ENCODE measurements around the gene ALOX12B. TPM values are rescaled to one million over a fixed set of nuclear protein-coding genes. Genes with fewer than 3 reads are reported as not detected.

ALOX12B gene
- total and polyA plus RNA-seq, 2 donors (not counting 1 experiment from before 2014, with no cell fraction given) = 0.57 to 0.69 TPM

- Mint-ChIP-seq H3K4me3 (peak overlapping the region; percentile 68), H3K9me3 (ENCODE audit: insufficient read depth) (no peaks in the 10 kb centered on the region), H3K4me1 (peaks cover 10% of the 10 kb centered on the region), H3K27me3 (peaks cover 36% of the 10 kb centered on the region), H3K27ac (peak overlapping the region; percentile 53)
- H3K9ac ChIP-seq (ENCODE audit: low read length) = peak overlapping the region; percentile 64
- POLR2A ChIA-PET = no interaction called here
- peaks cover 10 to 11% of the 10 kb centered on the region in 2 donors for H3K4me1 ChIP-seq (ENCODE audit: control insufficient read depth in 2 of 2, insufficient read depth in 2 of 2, low read length in 2 of 2)
- H4K20me1 ChIP-seq (ENCODE audit: control insufficient read depth, insufficient read depth, low read length, poor library complexity, severe bottlenecking) = no peaks in the 10 kb centered on the region
- peak overlapping the region; percentile 97 for H3K4me2 ChIP-seq (replicated peaks; ENCODE audit: low read depth, low read length, poor library complexity, severe bottlenecking)
- H3K27ac ChIP-seq (ENCODE audit: low read length in 2 of 2) = no peak overlapping the region
- H3K36me3 ChIP-seq (replicated peaks in 1 of 2; ENCODE audit: control extremely low read depth in 1 of 2, control insufficient read depth in 1 of 2, extremely low read depth in 1 of 2, insufficient read depth in 2 of 2, low read length in 1 of 2) = no peaks in the 10 kb centered on the region
- peak; percentile 87 for DNase-seq
- peak overlapping the region in 4 of 5 experiments; percentile 37 to 56 (median 52) for H3K4me3 ChIP-seq (ENCODE audit: control extremely low read depth in 1 of 5, extremely low read depth in 1 of 5, insufficient read depth in 1 of 5, low read depth in 2 of 5, low read length in 4 of 5)
- H3K9me3 ChIP-seq (ENCODE audit: control extremely low read depth in 1 of 3, control insufficient read depth in 2 of 3, insufficient read depth in 1 of 3, low read length in 2 of 3) = peaks cover 0 to 5% (median 0%) of the 10 kb centered on the region in 3 donors
- TF ChIP-seq EZH2 (IDR thresholded peaks at IDR 0.05; ENCODE audit: borderline replicate concordance, insufficient read depth, low read depth, low read length, poor library complexity, severe bottlenecking) (no peak), CTCF (IDR thresholded peaks at IDR 0.05) (peak; percentile 93)
- intact Hi-C loops (cut with micrococcal nuclease) = loop anchor here (1.0 kb wide), 3 partner anchors 16 to 50 kb away; no protein-coding TSS in a partner anchor
- CTCF ChIA-PET = interaction anchor here (0.7 to 20.5 kb wide), 23 partner anchors 8 to 252 kb away, joined by 3 to 360 read pairs (median 5); partner anchors contain the start of gene NAA38
- peaks cover 0 to 52% (median 32%) of the 10 kb centered on the region in 4 experiments for H3K27me3 ChIP-seq (replicated peaks in 1 of 4; ENCODE audit: control extremely low read depth in 1 of 4, control insufficient read depth in 3 of 4, insufficient read depth in 4 of 4, low read length in 3 of 4)
- no peaks in the 10 kb centered on the region for H3K79me2 ChIP-seq (ENCODE audit: control insufficient read depth, insufficient read depth, low read length)
- ATAC-seq (ENCODE audit: low read depth) = peak; percentile 92
- 14% methylated on average over 56 of the region's 63 CpGs for WGBS (ENCODE audit: insufficient coverage)
- H2AFZ ChIP-seq (ENCODE audit: insufficient read depth, low read depth, low read length, poor library complexity, severe bottlenecking) = peak overlapping the region; percentile 79
Observed at GRCh38 chr17:8109661-8110455, 22.3 kb upstream of the ALOX12B start.

All from B cell (primary cell).